Activated CD4-positive, alpha-beta memory T cell treated with anti-CD3 and anti-CD28 coated beads for 36 hours (primary cell): ENCODE measurements around the gene ADAMTSL1. TPM values are rescaled to one million over a fixed set of nuclear protein-coding genes. Genes with fewer than 3 reads are reported as not detected.

Experiments
- CTCF ChIA-PET: fragments of 350-600 bp; sonication (Branson Sonifier 250); formaldehyde crosslinking; loops from one replicate; lab custom pipeline; 2021; ENCODE audit warnings: antibody characterized with exemption, inconsistent platforms; lab: Charles Lee
- POLR2A ChIA-PET: fragments of 350-600 bp; sonication (Branson Sonifier 250); formaldehyde crosslinking; loops from one replicate; lab custom pipeline; 2021; ENCODE audit warnings: antibody characterized with exemption; lab: Charles Lee
- DNase-seq: peaks from one replicate; pipeline ENCODE4 v3.0.0-alpha.2; 2020
- H3K27ac Mint-ChIP-seq: one replicate; pipeline ENCODE4 v1.8.0; 2021; ENCODE audit warnings: mixed read lengths
- H3K27me3 Mint-ChIP-seq: one replicate; pipeline ENCODE4 v1.8.0; 2021; ENCODE audit warnings: mixed read lengths
- H3K36me3 Mint-ChIP-seq: one replicate; pipeline ENCODE4 v1.8.0; 2021; ENCODE audit warnings: mixed read lengths
- H3K4me1 Mint-ChIP-seq: one replicate; pipeline ENCODE4 v1.8.0; 2021; ENCODE audit warnings: low read depth, mixed read lengths
- H3K4me3 Mint-ChIP-seq: one replicate; pipeline ENCODE4 v1.8.0; 2021; ENCODE audit warnings: mild to moderate bottlenecking, mixed read lengths
- H3K9me3 Mint-ChIP-seq: one replicate; pipeline ENCODE4 v1.8.0; 2021; ENCODE audit warnings: mixed read lengths
- intact Hi-C: fragments of 100-400 bp; cut with micrococcal nuclease; formaldehyde crosslinking; loops from one replicate; pipeline ENCODE4 v1.15.1; 2023
- total RNA-seq, 2 experiments: library from RNA; stranded (reverse); gene quantifications; one replicate each; pipeline ENCODE4 v1.2.3, GENCODE V29; 2021

Gene ADAMTSL1
- total RNA-seq, 2 experiments from 2014 or later, result not detected

GRCh38 chr9:18666348-18666747 is 192.4 kb downstream of the ADAMTSL1 start:
- CTCF ChIA-PET, result no interaction called here
- no peak for DNase-seq
- intact Hi-C loops, result loop anchor here (10.0 kb wide), 1 partner anchor 72 kb away; no protein-coding TSS in a partner anchor
- no peak overlapping the region for H3K27ac Mint-ChIP-seq
- POLR2A ChIA-PET, result no interaction called here
- H3K4me1 Mint-ChIP-seq, result no peaks in the 10 kb centered on the region
- no peaks in the 10 kb centered on the region for H3K36me3 Mint-ChIP-seq
- no peaks in the 10 kb centered on the region for H3K27me3 Mint-ChIP-seq
- no peaks in the 10 kb centered on the region for H3K9me3 Mint-ChIP-seq
- H3K4me3 Mint-ChIP-seq, result no peak overlapping the region

GRCh38 chr9:18666986-18667772 is 193.2 kb downstream of the ADAMTSL1 start:
- no peaks in the 10 kb centered on the region for H3K36me3 Mint-ChIP-seq
- H3K27me3 Mint-ChIP-seq, result no peaks in the 10 kb centered on the region
- H3K4me1 Mint-ChIP-seq, result no peaks in the 10 kb centered on the region
- POLR2A ChIA-PET, result no interaction called here
- DNase-seq, result no peak
- H3K4me3 Mint-ChIP-seq, result no peak overlapping the region
- H3K27ac Mint-ChIP-seq, result no peak overlapping the region
- CTCF ChIA-PET, result no interaction called here
- intact Hi-C loops, result loop anchor here (10.0 kb wide), 1 partner anchor 72 kb away; no protein-coding TSS in a partner anchor
- H3K9me3 Mint-ChIP-seq, result no peaks in the 10 kb centered on the region

- no peak for DNase-seq
- intact Hi-C loops, result loop anchor here (10.0 kb wide), 1 partner anchor 74 kb away; no protein-coding TSS in a partner anchor
- Mint-ChIP-seq H3K36me3 (no peaks in the 10 kb centered on the region), H3K4me1 (no peaks in the 10 kb centered on the region), H3K4me3 (no peak overlapping the region), H3K27me3 (no peaks in the 10 kb centered on the region), H3K27ac (no peak overlapping the region), H3K9me3 (no peaks in the 10 kb centered on the region)
- CTCF ChIA-PET, result no interaction called here
- POLR2A ChIA-PET, result no interaction called here
Measured at GRCh38 chr9:18668944-18669343, 195.0 kb downstream of the ADAMTSL1 start.

GRCh38 chr9:18672706-18673105 is 198.8 kb downstream of the ADAMTSL1 start:
- POLR2A ChIA-PET, result no interaction called here
- Mint-ChIP-seq H3K4me1 (no peaks in the 10 kb centered on the region), H3K4me3 (no peak overlapping the region), H3K27ac (no peak overlapping the region), H3K27me3 (peaks cover 1% of the 10 kb centered on the region), H3K36me3 (no peaks in the 10 kb centered on the region), H3K9me3 (no peaks in the 10 kb centered on the region)
- CTCF ChIA-PET, result no interaction called here
- intact Hi-C loops, result no loop called here
- DNase-seq, result no peak

GRCh38 chr9:18673179-18673578 is 199.2 kb downstream of the ADAMTSL1 start:
- intact Hi-C loops, result no loop called here

GRCh38 chr9:18675332-18675731 is 201.4 kb downstream of the ADAMTSL1 start:
- no peaks in the 10 kb centered on the region for H3K4me1 Mint-ChIP-seq
- no peak for DNase-seq
- H3K4me3 Mint-ChIP-seq, result no peak overlapping the region
- no peaks in the 10 kb centered on the region for H3K36me3 Mint-ChIP-seq
- no peak overlapping the region for H3K27ac Mint-ChIP-seq
- peaks cover 1% of the 10 kb centered on the region for H3K27me3 Mint-ChIP-seq
- intact Hi-C loops, result no loop called here
- POLR2A ChIA-PET, result no interaction called here
- H3K9me3 Mint-ChIP-seq, result no peaks in the 10 kb centered on the region
- CTCF ChIA-PET, result no interaction called here

More at GRCh38 chr9:18673179-18673578, 199.2 kb downstream of the ADAMTSL1 start:
- H3K4me1 Mint-ChIP-seq, result no peaks in the 10 kb centered on the region
- DNase-seq, result no peak
- no peaks in the 10 kb centered on the region for H3K9me3 Mint-ChIP-seq
- no peak overlapping the region for H3K27ac Mint-ChIP-seq
- H3K36me3 Mint-ChIP-seq, result no peaks in the 10 kb centered on the region
- peaks cover 1% of the 10 kb centered on the region for H3K27me3 Mint-ChIP-seq
- POLR2A ChIA-PET, result no interaction called here
- CTCF ChIA-PET, result no interaction called here
- no peak overlapping the region for H3K4me3 Mint-ChIP-seq

- POLR2A ChIA-PET, result no interaction called here
- CTCF ChIA-PET, result no interaction called here
- DNase-seq, result no peak
- H3K27me3 Mint-ChIP-seq, result peaks cover 1% of the 10 kb centered on the region
- intact Hi-C loops, result no loop called here
- no peak overlapping the region for H3K4me3 Mint-ChIP-seq
- H3K9me3 Mint-ChIP-seq, result no peaks in the 10 kb centered on the region
- no peak overlapping the region for H3K27ac Mint-ChIP-seq
- no peaks in the 10 kb centered on the region for H3K36me3 Mint-ChIP-seq
- no peaks in the 10 kb centered on the region for H3K4me1 Mint-ChIP-seq
Measured at GRCh38 chr9:18675973-18676372, 202.0 kb downstream of the ADAMTSL1 start.

GRCh38 chr9:18676525-18676924 is 202.6 kb downstream of the ADAMTSL1 start:
- Mint-ChIP-seq H3K27ac (no peak overlapping the region), H3K4me3 (no peak overlapping the region), H3K36me3 (no peaks in the 10 kb centered on the region), H3K9me3 (no peaks in the 10 kb centered on the region), H3K27me3 (peaks cover 1% of the 10 kb centered on the region), H3K4me1 (no peaks in the 10 kb centered on the region)
- no peak for DNase-seq
- intact Hi-C loops, result no loop called here
- POLR2A ChIA-PET, result no interaction called here
- CTCF ChIA-PET, result no interaction called here

- intact Hi-C loops, result no loop called here
- H3K36me3 Mint-ChIP-seq, result no peaks in the 10 kb centered on the region
- peaks cover 1% of the 10 kb centered on the region for H3K27me3 Mint-ChIP-seq
- no peaks in the 10 kb centered on the region for H3K4me1 Mint-ChIP-seq
- H3K27ac Mint-ChIP-seq, result no peak overlapping the region
- POLR2A ChIA-PET, result no interaction called here
- no peaks in the 10 kb centered on the region for H3K9me3 Mint-ChIP-seq
- no peak overlapping the region for H3K4me3 Mint-ChIP-seq
- DNase-seq, result no peak
- CTCF ChIA-PET, result no interaction called here
Measured at GRCh38 chr9:18678821-18679590, 205.1 kb downstream of the ADAMTSL1 start.

GRCh38 chr9:18682907-18683306 is 209.0 kb downstream of the ADAMTSL1 start:
- no peak overlapping the region for H3K27ac Mint-ChIP-seq
- H3K36me3 Mint-ChIP-seq, result no peaks in the 10 kb centered on the region
- no peaks in the 10 kb centered on the region for H3K9me3 Mint-ChIP-seq
- intact Hi-C loops, result no loop called here
- POLR2A ChIA-PET, result interaction anchor here (0.7 kb wide), 1 partner anchor 27 kb away, joined by 5 read pairs; no protein-coding TSS in a partner anchor
- DNase-seq, result no peak
- H3K4me1 Mint-ChIP-seq, result no peaks in the 10 kb centered on the region
- H3K4me3 Mint-ChIP-seq, result no peak overlapping the region
- CTCF ChIA-PET, result no interaction called here
- H3K27me3 Mint-ChIP-seq, result no peaks in the 10 kb centered on the region

- Mint-ChIP-seq H3K4me3 (no peak overlapping the region), H3K36me3 (no peaks in the 10 kb centered on the region), H3K9me3 (no peaks in the 10 kb centered on the region), H3K4me1 (no peaks in the 10 kb centered on the region), H3K27ac (no peak overlapping the region), H3K27me3 (no peaks in the 10 kb centered on the region)
- no peak for DNase-seq
- POLR2A ChIA-PET, result interaction anchor here (0.7 kb wide), 1 partner anchor 28 kb away, joined by 5 read pairs; no protein-coding TSS in a partner anchor
- CTCF ChIA-PET, result no interaction called here
- intact Hi-C loops, result no loop called here
Measured at GRCh38 chr9:18683312-18683711, 209.4 kb downstream of the ADAMTSL1 start.

GRCh38 chr9:18683851-18684250 is 209.9 kb downstream of the ADAMTSL1 start:
- H3K9me3 Mint-ChIP-seq, result no peaks in the 10 kb centered on the region
- H3K27me3 Mint-ChIP-seq, result no peaks in the 10 kb centered on the region
- H3K4me3 Mint-ChIP-seq, result no peak overlapping the region
- H3K4me1 Mint-ChIP-seq, result no peaks in the 10 kb centered on the region
- no peak for DNase-seq
- H3K36me3 Mint-ChIP-seq, result no peaks in the 10 kb centered on the region
- CTCF ChIA-PET, result no interaction called here
- intact Hi-C loops, result no loop called here
- POLR2A ChIA-PET, result no interaction called here
- no peak overlapping the region for H3K27ac Mint-ChIP-seq
